H1 (cell line): Measurements from ENCODE around the gene PRLHR.

ENCODE experiments used
- CTCF ChIP-seq, 3 experiments: IDR thresholded peaks; 1 replicate in 2 of 3; 2 replicates in 1 of 3; pipeline versions ENCODE4 v1.5.1 to v1.6.1; 2011; ENCODE audit warnings: low read length in 3 of 3, mild to moderate bottlenecking in 3 of 3, inconsistent platforms in 2 of 3, low read depth in 1 of 3, moderate library complexity in 1 of 3; ENCODE audit not compliant: insufficient read depth in 1 of 3; ENCODE audit errors: control extremely low read depth in 1 of 3
- MAX ChIP-seq: IDR thresholded peaks from 2 replicates; pipeline ENCODE4 v1.6.1; 2012; ENCODE audit warnings: inconsistent platforms

- TF ChIP-seq MAX (no peak), CTCF (IDR thresholded peaks at IDR 0.05; ENCODE audit: control extremely low read depth in 1 of 3, insufficient read depth in 1 of 3, low read depth in 1 of 3, low read length in 3 of 3) (no peak)
These were observed 1.1 kb upstream of the PRLHR start for GRCh38 chr10:118596426-118597124.
